Urothelium cell line (cell line): ENCODE data around the gene ECM1.

Source experiments
- DNase-seq: peaks from one replicate; pipeline ENCODE4 v3.0.0; 2011; ENCODE audit warnings: low spot score, mixed read lengths
- FAIRE-seq: peaks from 2 replicates; lab custom pipeline; 2011; peaks lifted over from hg19 to GRCh38; lab: Jason Lieb, UNC

Gene ECM1

DNA sequence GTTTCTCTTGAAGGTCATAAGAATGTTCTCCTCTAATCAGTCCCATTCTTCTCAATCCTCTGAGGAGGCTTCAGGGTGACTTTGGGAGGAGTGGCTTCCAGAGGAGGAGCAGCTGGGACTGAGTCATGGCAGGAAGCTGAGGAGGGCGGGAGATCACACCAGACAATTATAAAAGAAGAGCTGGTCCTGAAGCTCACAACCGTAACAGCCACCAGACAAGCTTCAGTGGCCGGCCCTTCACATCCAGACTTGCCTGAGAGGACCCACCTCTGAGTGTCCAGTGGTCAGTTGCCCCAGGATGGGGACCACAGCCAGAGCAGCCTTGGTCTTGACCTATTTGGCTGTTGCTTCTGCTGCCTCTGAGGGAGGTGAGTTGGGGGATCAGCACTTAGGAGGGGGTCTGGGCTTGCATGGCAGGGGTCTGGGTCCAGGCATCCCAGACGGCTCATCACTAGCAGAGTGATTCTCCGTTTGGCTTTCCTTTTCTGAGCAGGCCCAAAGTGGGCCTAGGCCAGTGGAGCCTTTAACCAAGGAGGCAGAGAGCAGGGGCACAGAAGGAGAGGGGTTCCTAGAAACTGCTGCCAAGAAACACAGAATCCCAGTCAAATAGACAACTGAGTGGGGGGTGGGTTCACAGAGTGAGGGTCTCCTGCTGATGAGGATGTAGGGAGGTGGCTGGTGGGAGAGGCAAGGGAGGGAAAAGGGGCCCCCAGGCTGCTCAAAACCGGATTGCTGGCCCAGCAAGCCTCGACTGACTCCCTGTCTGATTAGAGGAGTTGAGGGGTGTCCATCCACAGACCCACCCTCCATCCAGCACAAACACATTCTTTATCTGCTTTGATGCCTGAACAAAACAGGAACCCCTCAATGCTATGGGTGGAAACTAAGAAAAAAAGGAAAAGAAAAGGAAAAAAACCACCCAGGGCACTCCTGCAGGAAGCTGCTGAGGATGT, at the start of gene ECM1:
Gene ECM1, plus strand, starts transcription at position 198 of the 953 bp plus-strand sequence. Its CDS starts 101 bp downstream, at position 299.
- peak; percentile 85 for DNase-seq
- FAIRE-seq = no peak

DNA sequence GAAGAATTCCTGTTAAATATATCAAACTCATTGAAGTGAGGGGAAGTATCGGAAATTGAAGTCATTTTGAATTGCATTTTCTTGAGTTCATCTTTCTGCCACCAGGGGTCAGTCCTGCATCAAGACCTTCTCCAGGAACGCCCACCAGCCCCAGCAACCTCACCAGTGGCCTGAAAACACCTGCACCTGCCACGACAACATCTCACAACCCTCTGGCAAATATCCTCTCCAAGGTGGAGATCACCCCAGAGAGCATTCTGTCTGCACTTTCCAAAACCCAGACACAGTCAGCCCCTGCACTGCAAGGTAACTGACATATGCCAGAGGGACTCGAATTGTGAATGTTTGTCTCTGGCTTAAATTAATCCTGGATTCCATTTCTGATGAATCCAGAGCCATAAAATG, 43.5 kb upstream of the ECM1 start:
- DNase-seq (peak; percentile 73), FAIRE-seq (no peak)

- no peak for FAIRE-seq
- DNase-seq = no peak
Measured at GRCh38 chr1:150466964-150467363, 40.9 kb upstream of the ECM1 start.

GRCh38 chr1:150469291-150469690, 38.6 kb upstream of the ECM1 start:
- FAIRE-seq = no peak

GRCh38 chr1:150472601-150473200, 35.2 kb upstream of the ECM1 start:
- FAIRE-seq (no peak), DNase-seq (no peak)

More at GRCh38 chr1:150469291-150469690, 38.6 kb upstream of the ECM1 start:
- no peak for DNase-seq

GRCh38 chr1:150473659-150474058, 34.2 kb upstream of the ECM1 start:
- DNase-seq = no peak
- no peak for FAIRE-seq

DNA sequence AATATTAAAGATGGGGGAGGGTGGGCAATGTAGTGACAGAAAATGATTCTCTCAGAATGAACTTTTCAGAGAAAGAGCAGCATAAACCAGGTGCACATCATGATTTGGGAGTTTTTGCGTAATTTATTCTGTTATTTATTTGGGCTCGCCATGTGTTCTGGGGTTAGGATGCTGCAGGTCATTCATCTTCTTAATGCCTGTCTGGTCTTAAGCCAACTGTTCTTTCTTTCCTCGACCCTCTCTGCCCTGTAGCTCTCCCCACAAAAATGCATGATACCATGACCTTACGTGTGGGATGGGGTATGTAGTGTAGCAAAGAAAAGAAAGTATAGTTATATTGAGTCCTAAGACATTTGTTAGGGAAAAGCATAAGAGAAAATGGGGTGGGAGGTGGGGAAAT, 33.0 kb upstream of the ECM1 start:
- no peak for FAIRE-seq
- no peak for DNase-seq

- no peak for DNase-seq
- no peak for FAIRE-seq
Measured at GRCh38 chr1:150476754-150477153, 31.2 kb upstream of the ECM1 start.

DNA sequence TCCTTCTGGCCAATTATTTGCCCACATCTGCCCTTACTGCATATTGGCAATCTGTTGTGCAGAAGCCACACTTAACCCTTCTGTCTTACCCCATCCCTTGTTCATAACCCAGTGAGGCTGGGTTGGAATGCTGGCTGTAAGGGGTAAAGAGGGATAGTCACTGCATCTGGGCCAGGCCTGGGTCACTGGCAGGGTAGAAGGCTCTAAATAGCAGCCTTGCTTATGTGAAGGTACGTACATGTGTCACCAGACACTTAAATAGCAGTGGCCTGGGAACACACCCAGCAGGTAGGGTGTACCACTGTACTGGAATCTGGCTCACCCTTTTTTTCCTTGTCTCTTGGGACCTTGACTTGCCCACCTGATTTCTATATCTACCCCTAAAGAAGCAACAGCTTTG, 30.6 kb upstream of the ECM1 start:
- FAIRE-seq (no peak), DNase-seq (no peak)

GRCh38 chr1:150477733-150478132, 30.2 kb upstream of the ECM1 start:
- no peak for FAIRE-seq
- DNase-seq = no peak

- DNase-seq (no peak), FAIRE-seq (no peak)
Measured at GRCh38 chr1:150479370-150479769, 28.5 kb upstream of the ECM1 start.

DNA sequence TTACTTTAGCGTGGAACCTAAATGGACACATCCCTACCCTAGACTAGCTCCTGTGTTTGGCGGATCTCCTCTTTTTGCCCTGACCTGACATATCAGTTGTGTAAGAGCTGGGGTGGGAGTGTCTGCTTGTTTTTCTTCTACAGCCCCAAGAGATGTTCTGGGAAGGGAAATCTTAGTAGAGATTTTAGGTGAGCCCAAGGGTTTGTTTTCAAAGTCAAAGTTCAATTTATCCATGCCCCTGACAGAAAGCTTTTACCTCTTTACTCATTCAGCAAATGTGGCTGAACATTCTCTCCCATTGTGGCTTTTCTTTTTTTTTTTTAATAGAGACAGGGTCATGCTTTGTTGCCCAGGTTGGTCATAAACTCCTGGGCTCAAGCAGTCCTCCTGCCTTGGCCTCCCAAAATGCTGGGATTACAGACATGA, 28.0 kb upstream of the ECM1 start:
- DNase-seq = no peak
- FAIRE-seq = no peak

DNA sequence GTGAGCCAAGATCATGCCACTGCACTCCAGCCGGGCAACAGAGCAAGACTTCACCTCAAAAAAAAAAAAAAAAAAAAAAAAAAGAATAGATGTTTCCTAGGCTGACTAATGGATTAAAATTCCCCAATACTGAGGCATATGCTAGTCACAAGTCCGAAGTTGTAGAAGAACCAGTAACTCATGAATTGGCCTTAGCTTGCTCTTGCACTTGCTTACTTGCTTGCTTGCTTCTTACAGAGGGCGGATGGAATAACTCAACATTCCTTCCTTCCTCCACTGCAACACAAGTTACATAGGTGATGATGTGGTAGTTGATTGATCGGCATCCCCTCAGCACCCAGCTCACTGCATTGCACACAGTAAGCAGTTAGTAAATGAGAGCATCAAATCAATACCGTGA, 23.5 kb upstream of the ECM1 start:
- DNase-seq = no peak
- FAIRE-seq = no peak

GRCh38 chr1:150484861-150485260, 23.0 kb upstream of the ECM1 start:
- DNase-seq (no peak), FAIRE-seq (no peak)

DNA sequence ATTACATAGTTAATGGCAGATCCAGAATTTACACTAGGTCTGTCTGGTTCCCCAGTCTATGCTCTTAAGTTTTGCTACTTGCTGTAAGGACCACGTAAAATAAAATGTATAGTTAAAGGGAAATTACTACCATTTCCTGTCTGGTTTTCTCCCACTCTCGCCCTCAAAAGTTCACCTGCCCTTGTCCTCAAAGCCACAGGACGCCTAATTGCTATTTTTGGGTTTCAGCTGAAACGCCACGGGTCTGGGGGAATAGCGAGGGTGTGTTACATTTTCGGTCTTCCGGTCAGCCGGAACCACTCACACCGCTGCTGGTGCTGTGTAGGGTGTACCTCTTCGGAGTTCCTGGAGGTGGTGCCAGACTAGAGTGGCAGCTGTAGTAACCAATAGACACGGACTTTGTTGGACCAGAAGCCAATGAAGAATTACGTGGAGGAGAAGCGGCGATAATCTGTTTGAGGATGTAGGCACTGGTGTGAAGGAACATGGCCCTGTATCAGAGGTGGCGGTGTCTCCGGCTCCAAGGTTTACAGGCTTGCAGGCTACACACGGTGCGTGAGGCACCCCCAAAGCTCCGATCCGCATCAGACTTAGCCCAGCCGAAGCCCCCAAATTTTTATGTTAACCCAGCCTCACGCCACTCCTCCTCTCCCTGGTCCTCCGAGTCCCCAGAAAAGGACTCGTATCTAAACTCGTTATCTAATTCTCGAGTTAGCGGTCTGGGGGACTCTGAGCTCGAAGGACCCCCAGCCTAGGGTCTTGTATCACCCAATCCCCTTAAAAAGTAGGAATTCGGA, 20.7 kb upstream of the ECM1 start, which contains the start of gene TARS2:
Gene TARS2, plus strand, starts transcription at position 454 of the 797 bp plus-strand sequence. Its CDS starts 32 bp downstream, at position 486.
- peak; percentile 9 for FAIRE-seq

DNA sequence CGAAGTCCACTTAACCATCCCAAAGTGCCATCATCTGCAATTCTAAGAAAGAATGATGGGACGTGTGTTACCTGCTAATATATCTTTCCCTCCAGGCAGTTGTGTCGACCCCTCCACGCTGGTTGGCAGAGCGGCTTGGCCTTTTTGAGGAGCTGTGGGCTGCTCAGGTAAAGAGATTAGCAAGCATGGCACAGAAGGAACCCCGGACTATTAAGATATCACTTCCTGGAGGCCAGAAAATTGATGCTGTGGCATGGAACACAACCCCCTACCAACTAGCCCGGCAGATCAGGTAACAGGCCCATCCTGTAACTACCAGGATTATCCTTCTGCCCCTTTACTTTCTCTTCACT, 20.2 kb upstream of the ECM1 start:
- FAIRE-seq (no peak), DNase-seq (no peak)

More for the DNA sequence above, 20.7 kb upstream of the ECM1 start, which contains the start of gene TARS2:
- peak; percentile 96 for DNase-seq

GRCh38 chr1:150493175-150493574, 14.7 kb upstream of the ECM1 start:
- no peak for FAIRE-seq
- no peak for DNase-seq

DNA sequence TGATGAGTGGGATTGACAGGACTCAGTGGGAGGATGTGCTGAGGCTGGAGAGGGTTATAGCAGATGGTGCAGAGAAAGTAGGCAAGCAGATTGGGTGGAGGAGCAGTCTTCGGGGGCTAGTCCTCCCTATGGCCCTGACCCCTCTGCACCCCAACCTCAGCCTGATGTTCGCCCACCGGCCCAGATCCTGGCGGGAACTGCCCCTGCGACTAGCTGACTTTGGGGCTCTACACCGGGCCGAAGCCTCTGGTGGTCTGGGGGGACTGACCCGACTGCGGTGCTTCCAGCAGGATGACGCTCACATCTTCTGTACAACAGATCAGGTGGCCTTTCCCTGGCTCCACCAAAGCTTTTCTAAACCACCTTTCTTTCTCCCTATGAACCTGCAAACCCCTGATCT, 9.6 kb upstream of the ECM1 start:
- FAIRE-seq (no peak), DNase-seq (no peak)

GRCh38 chr1:150505431-150505830, 2.5 kb upstream of the ECM1 start:
- no peak for DNase-seq
- FAIRE-seq = no peak

GRCh38 chr1:150508982-150509381, 1.1 kb downstream of the ECM1 start:
- no peak for FAIRE-seq

DNA sequence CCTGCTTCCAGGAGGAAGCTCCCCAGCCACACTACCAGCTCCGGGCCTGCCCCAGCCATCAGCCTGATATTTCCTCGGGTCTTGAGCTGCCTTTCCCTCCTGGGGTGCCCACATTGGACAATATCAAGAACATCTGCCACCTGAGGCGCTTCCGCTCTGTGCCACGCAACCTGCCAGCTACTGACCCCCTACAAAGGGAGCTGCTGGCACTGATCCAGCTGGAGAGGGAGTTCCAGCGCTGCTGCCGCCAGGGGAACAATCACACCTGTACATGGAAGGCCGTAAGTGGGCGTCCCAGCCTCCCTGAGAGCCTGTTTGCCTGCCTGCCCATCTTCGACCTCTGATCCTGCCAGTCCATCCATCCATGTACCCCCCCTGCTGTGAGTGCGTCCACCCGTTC, 3.6 kb downstream of the ECM1 start:
- DNase-seq (no peak), FAIRE-seq (no peak)

More at GRCh38 chr1:150508982-150509381, 1.1 kb downstream of the ECM1 start:
- no peak for DNase-seq
